MM.1S (cell line): ENCODE data around the gene ADAMTS2.

Experiments used
- DNase-seq: peaks from one replicate; pipeline ENCODE4 v3.0.0-alpha.2; 2015
- H2AFZ ChIP-seq: fragments of 300-600 bp; sonication (generic); 2 replicates; pipeline ENCODE4 v1.6.0; 2016; ENCODE audit warnings: antibody characterized with exemption, low read length
- H3F3A ChIP-seq: fragments of 300-600 bp; sonication (generic); 2 replicates; pipeline ENCODE4 v1.6.1; 2016; ENCODE audit warnings: mild to moderate bottlenecking, antibody characterized with exemption, low read length, moderate library complexity, mixed read lengths; ENCODE audit not compliant: insufficient read depth
- H3K27ac ChIP-seq: fragments of 300-600 bp; sonication (generic); 2 replicates; pipeline ENCODE4 v1.5.1; 2016; ENCODE audit warnings: mild to moderate bottlenecking, low read length
- H3K27me3 ChIP-seq: fragments of 300-600 bp; sonication (generic); replicated peaks from 2 replicates; pipeline ENCODE4 v1.6.0; 2016; ENCODE audit warnings: low read length; ENCODE audit not compliant: insufficient read depth
- H3K36me3 ChIP-seq: fragments of 300-600 bp; sonication (generic); replicated peaks from 2 replicates; pipeline ENCODE4 v1.6.1; 2016; ENCODE audit warnings: mild to moderate bottlenecking, low read length, mixed read lengths; ENCODE audit not compliant: insufficient read depth
- H3K4me1 ChIP-seq: fragments of 300-600 bp; sonication (generic); 2 replicates; pipeline ENCODE4 v1.6.1; 2016; ENCODE audit warnings: low read length, mixed read lengths
- H3K4me2 ChIP-seq: fragments of 300-600 bp; sonication (generic); 2 replicates; pipeline ENCODE4 v1.6.0; 2016; ENCODE audit warnings: low read depth, low read length
- H3K4me3 ChIP-seq: fragments of 300-600 bp; sonication (generic); 2 replicates; pipeline ENCODE4 v1.5.1; 2016; ENCODE audit warnings: low read length, mixed read lengths
- H3K79me2 ChIP-seq: fragments of 300-600 bp; sonication (generic); 2 replicates; pipeline ENCODE4 v1.6.1; 2016; ENCODE audit warnings: mixed run types, low read length, mixed read lengths
- H3K9ac ChIP-seq: fragments of 300-600 bp; sonication (generic); 2 replicates; pipeline ENCODE4 v1.6.1; 2016; ENCODE audit warnings: low read length, mixed read lengths
- H3K9me2 ChIP-seq: fragments of 300-600 bp; sonication (generic); replicated peaks from 2 replicates; pipeline ENCODE4 v1.6.1; 2016; ENCODE audit warnings: mild to moderate bottlenecking, low read length, mixed read lengths; ENCODE audit not compliant: insufficient read depth
- H3K9me3 ChIP-seq: fragments of 300-600 bp; sonication (generic); replicated peaks from 2 replicates; pipeline ENCODE4 v1.6.1; 2016; ENCODE audit warnings: mild to moderate bottlenecking, low read length, mixed read lengths; ENCODE audit not compliant: insufficient read depth
- H4K20me1 ChIP-seq: fragments of 300-600 bp; sonication (generic); 2 replicates; pipeline ENCODE4 v1.6.1; 2016; ENCODE audit warnings: mild to moderate bottlenecking, low read length, moderate library complexity, mixed read lengths; ENCODE audit not compliant: insufficient read depth
- CTCF ChIP-seq: fragments of 300-600 bp; sonication (generic); IDR thresholded peaks from 2 replicates; pipeline ENCODE4 v1.5.1; 2016; ENCODE audit warnings: antibody characterized with exemption, low read length, mixed read lengths
- EZH2 ChIP-seq: fragments of 300-600 bp; sonication (generic); optimal IDR thresholded peaks from 2 replicates; pipeline ENCODE3; 2017; ENCODE audit warnings: low read depth, mild to moderate bottlenecking, antibody characterized with exemption, low read length, mixed read lengths
- EZH2phosphoT487 ChIP-seq: fragments of 300-600 bp; sonication (generic); IDR thresholded peaks from 2 replicates; pipeline ENCODE4 v1.6.1; 2018; ENCODE audit warnings: antibody characterized with exemption, low read length

Gene ADAMTS2

GRCh38 chr5:179373961-179374505 lies 28.8 kb upstream of the ADAMTS2 start:
- TF ChIP-seq EZH2phosphoT487 = no peak
- H3K27ac ChIP-seq = no peak overlapping the region
- H3F3A ChIP-seq = no peaks in the 10 kb centered on the region
- H3K9me2 ChIP-seq = no peaks in the 10 kb centered on the region
- no peaks in the 10 kb centered on the region for H3K4me1 ChIP-seq
- H3K9me3 ChIP-seq = no peaks in the 10 kb centered on the region
- no peak overlapping the region for H3K4me2 ChIP-seq
- no peaks in the 10 kb centered on the region for H3K79me2 ChIP-seq
- peaks cover 4% of the 10 kb centered on the region for H3K27me3 ChIP-seq
- H3K36me3 ChIP-seq = no peaks in the 10 kb centered on the region
- H3K9ac ChIP-seq = no peak overlapping the region
- no peak overlapping the region for H2AFZ ChIP-seq
- H3K4me3 ChIP-seq = no peak overlapping the region
- DNase-seq = no peak
- H4K20me1 ChIP-seq = no peaks in the 10 kb centered on the region

- H3K27ac ChIP-seq = no peak overlapping the region
- no peak overlapping the region for H3K9ac ChIP-seq
- no peak overlapping the region for H2AFZ ChIP-seq
- no peaks in the 10 kb centered on the region for H3K4me1 ChIP-seq
- H3K4me2 ChIP-seq = no peak overlapping the region
- no peaks in the 10 kb centered on the region for H3K9me3 ChIP-seq
- peaks cover 4% of the 10 kb centered on the region for H3K27me3 ChIP-seq
- no peaks in the 10 kb centered on the region for H3K9me2 ChIP-seq
- no peaks in the 10 kb centered on the region for H3F3A ChIP-seq
- no peaks in the 10 kb centered on the region for H3K79me2 ChIP-seq
- H3K36me3 ChIP-seq = no peaks in the 10 kb centered on the region
- no peak overlapping the region for H3K4me3 ChIP-seq
- no peak for TF ChIP-seq EZH2phosphoT487
- no peak for TF ChIP-seq EZH2
- no peak for TF ChIP-seq CTCF
- no peak for DNase-seq
- H4K20me1 ChIP-seq = no peaks in the 10 kb centered on the region
These were observed 28.1 kb upstream of the ADAMTS2 start for GRCh38 chr5:179373101-179373934.

- H3K79me2 ChIP-seq = no peaks in the 10 kb centered on the region
- no peak for DNase-seq
- no peak overlapping the region for H3K27ac ChIP-seq
- H3F3A ChIP-seq = no peaks in the 10 kb centered on the region
- TF ChIP-seq CTCF = no peak
- no peak for TF ChIP-seq EZH2phosphoT487
- no peak for TF ChIP-seq EZH2
- H4K20me1 ChIP-seq = no peaks in the 10 kb centered on the region
- no peaks in the 10 kb centered on the region for H3K9me2 ChIP-seq
- peaks cover 4% of the 10 kb centered on the region for H3K27me3 ChIP-seq
- H3K4me3 ChIP-seq = no peak overlapping the region
- no peaks in the 10 kb centered on the region for H3K4me1 ChIP-seq
- H2AFZ ChIP-seq = no peak overlapping the region
- no peak overlapping the region for H3K9ac ChIP-seq
- no peaks in the 10 kb centered on the region for H3K9me3 ChIP-seq
- no peaks in the 10 kb centered on the region for H3K36me3 ChIP-seq
- no peak overlapping the region for H3K4me2 ChIP-seq
These were observed 26.7 kb upstream of the ADAMTS2 start for GRCh38 chr5:179371681-179372680.
